GM20000 (cell line): ENCODE data around the gene RAB34.
A peak's percentile ranks its signal among the peaks of the same experiment; 100 is the strongest.

Experiments
- DNase-seq: peaks from one replicate; pipeline ENCODE4 v3.0.0; 2012; ENCODE audit warnings: low spot score
- CTCF ChIP-seq: IDR thresholded peaks from 2 replicates; pipeline ENCODE4 v1.5.1; 2012; ENCODE audit warnings: mild to moderate bottlenecking, control low read depth; ENCODE audit errors: extremely low read depth, missing control alignments

Gene RAB34

GRCh38 chr17:28744104-28744971 is 26.7 kb upstream of the RAB34 start:
- peak; percentile 80 for DNase-seq
- TF ChIP-seq CTCF: no peak

- peak; percentile 26 for TF ChIP-seq CTCF
- DNase-seq: peak; percentile 93
Observed at GRCh38 chr17:28743243-28744103, 25.8 kb upstream of the RAB34 start, which contains the start of gene TRAF4. TSS of gene TRAF4 (plus strand) at chr17:28744011. CDS start at chr17:28744113, 102 bp downstream.

GRCh38 chr17:28741358-28742349 is 24.0 kb upstream of the RAB34 start:
- no peak for TF ChIP-seq CTCF
- peak; percentile 66 for DNase-seq

GRCh38 chr17:28740406-28741357 is 23.0 kb upstream of the RAB34 start:
- TF ChIP-seq CTCF: no peak
- no peak for DNase-seq

- TF ChIP-seq CTCF: no peak
- peak; percentile 57 for DNase-seq
Observed at GRCh38 chr17:28738680-28739384, 21.2 kb upstream of the RAB34 start.
